ENCODE data around the gene RITA1. TPM values are rescaled to one million over a fixed set of nuclear protein-coding genes. Genes with fewer than 3 reads are reported as not detected.

RITA1 gene
- total and polyA plus RNA-seq, 4 donors = 10.6 to 18.1 (median 14.9) TPM

DNA sequence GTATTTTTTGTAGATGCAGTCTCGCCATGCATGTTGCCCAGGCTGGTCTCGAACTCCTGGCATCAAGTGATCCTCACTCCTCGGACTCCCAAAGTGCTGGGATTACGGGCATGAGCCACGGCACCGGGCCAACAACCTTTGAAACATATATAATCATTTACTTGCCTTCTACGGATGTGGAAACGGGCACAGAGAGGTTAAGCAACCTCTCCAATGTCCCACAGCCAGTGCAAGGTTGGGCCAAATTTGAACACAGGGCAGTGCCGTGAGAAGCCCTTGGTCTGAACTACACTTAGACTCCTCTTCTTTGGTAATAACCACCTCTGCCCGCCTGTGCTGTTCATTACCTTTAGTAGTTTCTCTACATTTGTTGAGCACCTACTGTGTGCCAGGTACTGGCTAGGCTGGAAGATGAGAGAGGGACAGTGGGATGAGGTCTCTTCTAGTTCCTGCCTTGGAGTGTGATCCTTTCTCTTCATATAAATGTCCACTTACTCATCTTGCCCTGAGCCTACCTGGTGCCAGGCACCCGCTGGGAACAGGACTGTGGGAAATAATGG is 2.4 kb upstream of the RITA1 start:
- WGBS = 87% methylated on average over 11 of the region's 11 CpGs
- no peak for DNase-seq (ENCODE audit: low spot score)
- TF ChIP-seq, protein P1, sequence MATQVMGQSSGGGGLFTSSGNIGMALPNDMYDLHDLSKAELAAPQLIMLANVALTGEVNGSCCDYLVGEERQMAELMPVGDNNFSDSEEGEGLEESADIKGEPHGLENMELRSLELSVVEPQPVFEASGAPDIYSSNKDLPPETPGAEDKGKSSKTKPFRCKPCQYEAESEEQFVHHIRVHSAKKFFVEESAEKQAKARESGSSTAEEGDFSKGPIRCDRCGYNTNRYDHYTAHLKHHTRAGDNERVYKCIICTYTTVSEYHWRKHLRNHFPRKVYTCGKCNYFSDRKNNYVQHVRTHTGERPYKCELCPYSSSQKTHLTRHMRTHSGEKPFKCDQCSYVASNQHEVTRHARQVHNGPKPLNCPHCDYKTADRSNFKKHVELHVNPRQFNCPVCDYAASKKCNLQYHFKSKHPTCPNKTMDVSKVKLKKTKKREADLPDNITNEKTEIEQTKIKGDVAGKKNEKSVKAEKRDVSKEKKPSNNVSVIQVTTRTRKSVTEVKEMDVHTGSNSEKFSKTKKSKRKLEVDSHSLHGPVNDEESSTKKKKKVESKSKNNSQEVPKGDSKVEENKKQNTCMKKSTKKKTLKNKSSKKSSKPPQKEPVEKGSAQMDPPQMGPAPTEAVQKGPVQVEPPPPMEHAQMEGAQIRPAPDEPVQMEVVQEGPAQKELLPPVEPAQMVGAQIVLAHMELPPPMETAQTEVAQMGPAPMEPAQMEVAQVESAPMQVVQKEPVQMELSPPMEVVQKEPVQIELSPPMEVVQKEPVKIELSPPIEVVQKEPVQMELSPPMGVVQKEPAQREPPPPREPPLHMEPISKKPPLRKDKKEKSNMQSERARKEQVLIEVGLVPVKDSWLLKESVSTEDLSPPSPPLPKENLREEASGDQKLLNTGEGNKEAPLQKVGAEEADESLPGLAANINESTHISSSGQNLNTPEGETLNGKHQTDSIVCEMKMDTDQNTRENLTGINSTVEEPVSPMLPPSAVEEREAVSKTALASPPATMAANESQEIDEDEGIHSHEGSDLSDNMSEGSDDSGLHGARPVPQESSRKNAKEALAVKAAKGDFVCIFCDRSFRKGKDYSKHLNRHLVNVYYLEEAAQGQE (IDR thresholded peaks at IDR 0.05) = no peak
- TF ChIP-seq, protein P2, sequence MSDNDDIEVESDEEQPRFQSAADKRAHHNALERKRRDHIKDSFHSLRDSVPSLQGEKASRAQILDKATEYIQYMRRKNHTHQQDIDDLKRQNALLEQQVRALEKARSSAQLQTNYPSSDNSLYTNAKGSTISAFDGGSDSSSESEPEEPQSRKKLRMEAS (IDR thresholded peaks at IDR 0.05) = no peak
- no peak for TF ChIP-seq HNF4G (IDR thresholded peaks at IDR 0.05)
- no peak for TF ChIP-seq EGR1 (IDR thresholded peaks at IDR 0.05; ENCODE audit: low read depth in 2 of 2)
- TF ChIP-seq FOXA1 (IDR thresholded peaks at IDR 0.05) = no peak
- TF ChIP-seq YY1 (IDR thresholded peaks at IDR 0.05) = no peak
- no peak for TF ChIP-seq RAD21 (IDR thresholded peaks at IDR 0.05)
- TF ChIP-seq NR2F2 (IDR thresholded peaks at IDR 0.05) = no peak
- no peak for TF ChIP-seq JUND (IDR thresholded peaks at IDR 0.05)
- TF ChIP-seq, protein P3, sequence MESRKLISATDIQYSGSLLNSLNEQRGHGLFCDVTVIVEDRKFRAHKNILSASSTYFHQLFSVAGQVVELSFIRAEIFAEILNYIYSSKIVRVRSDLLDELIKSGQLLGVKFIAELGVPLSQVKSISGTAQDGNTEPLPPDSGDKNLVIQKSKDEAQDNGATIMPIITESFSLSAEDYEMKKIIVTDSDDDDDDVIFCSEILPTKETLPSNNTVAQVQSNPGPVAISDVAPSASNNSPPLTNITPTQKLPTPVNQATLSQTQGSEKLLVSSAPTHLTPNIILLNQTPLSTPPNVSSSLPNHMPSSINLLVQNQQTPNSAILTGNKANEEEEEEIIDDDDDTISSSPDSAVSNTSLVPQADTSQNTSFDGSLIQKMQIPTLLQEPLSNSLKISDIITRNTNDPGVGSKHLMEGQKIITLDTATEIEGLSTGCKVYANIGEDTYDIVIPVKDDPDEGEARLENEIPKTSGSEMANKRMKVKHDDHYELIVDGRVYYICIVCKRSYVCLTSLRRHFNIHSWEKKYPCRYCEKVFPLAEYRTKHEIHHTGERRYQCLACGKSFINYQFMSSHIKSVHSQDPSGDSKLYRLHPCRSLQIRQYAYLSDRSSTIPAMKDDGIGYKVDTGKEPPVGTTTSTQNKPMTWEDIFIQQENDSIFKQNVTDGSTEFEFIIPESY (IDR thresholded peaks at IDR 0.05) = no peak
- no peak for TF ChIP-seq GABPA (IDR thresholded peaks at IDR 0.05 in 1 of 2, conservative IDR thresholded peaks at IDR 0.05 in 1 of 2)
- TF ChIP-seq, protein P4, sequence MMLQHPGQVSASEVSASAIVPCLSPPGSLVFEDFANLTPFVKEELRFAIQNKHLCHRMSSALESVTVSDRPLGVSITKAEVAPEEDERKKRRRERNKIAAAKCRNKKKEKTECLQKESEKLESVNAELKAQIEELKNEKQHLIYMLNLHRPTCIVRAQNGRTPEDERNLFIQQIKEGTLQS (IDR thresholded peaks at IDR 0.05) = no peak
- no peak for TF ChIP-seq RXRA (IDR thresholded peaks at IDR 0.05)
- TF ChIP-seq TAF1 (conservative IDR thresholded peaks at IDR 0.05) = no peak
- no peak for TF ChIP-seq FOXA2 (IDR thresholded peaks at IDR 0.05)
- TF ChIP-seq SP1 (IDR thresholded peaks at IDR 0.05) = no peak
- TF ChIP-seq HNF4A (conservative IDR thresholded peaks at IDR 0.05) = no peak
- TF ChIP-seq, protein P5, sequence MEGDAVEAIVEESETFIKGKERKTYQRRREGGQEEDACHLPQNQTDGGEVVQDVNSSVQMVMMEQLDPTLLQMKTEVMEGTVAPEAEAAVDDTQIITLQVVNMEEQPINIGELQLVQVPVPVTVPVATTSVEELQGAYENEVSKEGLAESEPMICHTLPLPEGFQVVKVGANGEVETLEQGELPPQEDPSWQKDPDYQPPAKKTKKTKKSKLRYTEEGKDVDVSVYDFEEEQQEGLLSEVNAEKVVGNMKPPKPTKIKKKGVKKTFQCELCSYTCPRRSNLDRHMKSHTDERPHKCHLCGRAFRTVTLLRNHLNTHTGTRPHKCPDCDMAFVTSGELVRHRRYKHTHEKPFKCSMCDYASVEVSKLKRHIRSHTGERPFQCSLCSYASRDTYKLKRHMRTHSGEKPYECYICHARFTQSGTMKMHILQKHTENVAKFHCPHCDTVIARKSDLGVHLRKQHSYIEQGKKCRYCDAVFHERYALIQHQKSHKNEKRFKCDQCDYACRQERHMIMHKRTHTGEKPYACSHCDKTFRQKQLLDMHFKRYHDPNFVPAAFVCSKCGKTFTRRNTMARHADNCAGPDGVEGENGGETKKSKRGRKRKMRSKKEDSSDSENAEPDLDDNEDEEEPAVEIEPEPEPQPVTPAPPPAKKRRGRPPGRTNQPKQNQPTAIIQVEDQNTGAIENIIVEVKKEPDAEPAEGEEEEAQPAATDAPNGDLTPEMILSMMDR (IDR thresholded peaks at IDR 0.05; ENCODE audit: low read depth, low read length, missing input control) = no peak
- Histone ChIP-seq H3K9me3 (ENCODE audit: control insufficient read depth in 4 of 4, low read length in 3 of 4) (no peaks in the 10 kb centered on the region), H3K4me1 (ENCODE audit: control insufficient read depth in 4 of 4, insufficient read depth in 4 of 4, low read length in 3 of 4) (peaks cover 8 to 39% (median 20%) of the 10 kb centered on the region in 4 donors), H3K27me3 (ENCODE audit: control insufficient read depth in 4 of 4, insufficient read depth in 4 of 4, low read length in 3 of 4) (no peaks in the 10 kb centered on the region), H3K27ac (ENCODE audit: low read depth in 1 of 2, low read length in 2 of 2) (no peak overlapping the region), H3K4me3 (ENCODE audit: low read depth in 1 of 3, low read length in 3 of 3) (no peak overlapping the region), H3K9ac (ENCODE audit: low read depth in 1 of 2, low read length in 2 of 2) (no peak overlapping the region), H3K36me3 (ENCODE audit: control insufficient read depth in 4 of 4, insufficient read depth in 3 of 4, low read depth in 1 of 4, low read length in 3 of 4) (peaks cover 10 to 25% (median 21%) of the 10 kb centered on the region in 4 donors)
